GM11168 (cell line): ENCODE data around the gene CLMN.
"Not testable (repeated sequence)": the region's sequence is repeated elsewhere in the genome, so short reads cannot be mapped to it uniquely, and the experiment has no call there.

ENCODE experiments used
- in situ Hi-C: fragments of 300-500 bp; cut with MboI; formaldehyde crosslinking; loops from one replicate; pipeline ENCODE4 v1.12.0; 2022; ENCODE audit warnings: low sequenced_read_pairs; ENCODE audit not compliant: unreplicated experiment

CLMN gene

GRCh38 chr14:95183532-95184412, 135.9 kb downstream of the CLMN start:
- in situ Hi-C loops, result no loop called here

GRCh38 chr14:95183082-95183481, 136.6 kb downstream of the CLMN start:
- in situ Hi-C loops, result no loop called here

GRCh38 chr14:95182379-95182778, 137.3 kb downstream of the CLMN start:
- in situ Hi-C loops, result no loop called here

- in situ Hi-C loops, result no loop called here
These were observed 138.6 kb downstream of the CLMN start for GRCh38 chr14:95180966-95181741.

- in situ Hi-C loops, result not testable (repeated sequence)
These were observed 144.0 kb downstream of the CLMN start for GRCh38 chr14:95175670-95176069.

GRCh38 chr14:95174184-95174792, 145.4 kb downstream of the CLMN start:
- in situ Hi-C loops, result no loop called here

GRCh38 chr14:95173518-95173917, 146.2 kb downstream of the CLMN start:
- in situ Hi-C loops, result no loop called here

GRCh38 chr14:95167177-95167576, 152.5 kb downstream of the CLMN start:
- in situ Hi-C loops, result no loop called here

- in situ Hi-C loops, result no loop called here
These were observed 154.2 kb downstream of the CLMN start for GRCh38 chr14:95165517-95165916.

- in situ Hi-C loops, result no loop called here
These were observed 155.2 kb downstream of the CLMN start for GRCh38 chr14:95164506-95164905.

GRCh38 chr14:95163666-95164065, 156.0 kb downstream of the CLMN start:
- in situ Hi-C loops, result no loop called here

- in situ Hi-C loops, result no loop called here
These were observed 156.6 kb downstream of the CLMN start for GRCh38 chr14:95163132-95163531.

- in situ Hi-C loops, result no loop called here
These were observed 157.1 kb downstream of the CLMN start for GRCh38 chr14:95162641-95163040.

- in situ Hi-C loops, result no loop called here
These were observed 162.2 kb downstream of the CLMN start, which contains the start of gene DICER1 for GRCh38 chr14:95157327-95158189. TSS of gene DICER1 (minus strand) at chr14:95157529. CDS start at chr14:95133458, 24,071 bp downstream.

GRCh38 chr14:95157048-95157326, 162.7 kb downstream of the CLMN start:
- in situ Hi-C loops, result no loop called here

- in situ Hi-C loops, result no loop called here
These were observed 163.3 kb downstream of the CLMN start for GRCh38 chr14:95156161-95157047.

GRCh38 chr14:95155045-95155444, 164.7 kb downstream of the CLMN start:
- in situ Hi-C loops, result no loop called here

GRCh38 chr14:95153866-95154265, 165.8 kb downstream of the CLMN start:
- in situ Hi-C loops, result no loop called here

- in situ Hi-C loops, result no loop called here
These were observed 168.1 kb downstream of the CLMN start for GRCh38 chr14:95151561-95151960.
